Muscle of back (tissue), 13 donors: ENCODE measurements around the gene TSSK3. TPM values are rescaled to one million over a fixed set of nuclear protein-coding genes. Genes with fewer than 3 reads are reported as not detected.

Experiments
- DNase-seq, 3 donors: peaks; one replicate each; pipeline versions ENCODE4 v3.0.0 to v3.0.0-alpha.2; 2013
- long read RNA-seq, 9 donors: transcript quantifications; one replicate each; lab custom pipeline, GENCODE V29; 2026
- polyA plus RNA-seq, 10 donors: library from polyadenylated mRNA; unstranded; fragments of 120-200 nt; gene quantifications; one replicate each; pipeline ENCODE4 v1.2.1, GENCODE V29; 2013; ENCODE audit not compliant: insufficient read length in 10 of 10

TSSK3 gene, protein sequence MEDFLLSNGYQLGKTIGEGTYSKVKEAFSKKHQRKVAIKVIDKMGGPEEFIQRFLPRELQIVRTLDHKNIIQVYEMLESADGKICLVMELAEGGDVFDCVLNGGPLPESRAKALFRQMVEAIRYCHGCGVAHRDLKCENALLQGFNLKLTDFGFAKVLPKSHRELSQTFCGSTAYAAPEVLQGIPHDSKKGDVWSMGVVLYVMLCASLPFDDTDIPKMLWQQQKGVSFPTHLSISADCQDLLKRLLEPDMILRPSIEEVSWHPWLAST
- 1 to 10 TPM in 6 of 10 donors, under 1 TPM in 4; 0.82 to 5.1 (median 1.8) TPM for polyA plus RNA-seq
- long read RNA-seq, donor 1 = 0 reads
- long read RNA-seq, donor 2 = 0 reads
- long read RNA-seq, donor 3 = 0 reads
- long read RNA-seq, donor 4 = 0 reads
- long read RNA-seq, donor 5 = 0 reads
- long read RNA-seq, donor 6 = 0 reads
- long read RNA-seq, donor 7 = 0 reads
- long read RNA-seq, donor 8 = 0 reads
- long read RNA-seq, donor 9 = 0 reads

DNA sequence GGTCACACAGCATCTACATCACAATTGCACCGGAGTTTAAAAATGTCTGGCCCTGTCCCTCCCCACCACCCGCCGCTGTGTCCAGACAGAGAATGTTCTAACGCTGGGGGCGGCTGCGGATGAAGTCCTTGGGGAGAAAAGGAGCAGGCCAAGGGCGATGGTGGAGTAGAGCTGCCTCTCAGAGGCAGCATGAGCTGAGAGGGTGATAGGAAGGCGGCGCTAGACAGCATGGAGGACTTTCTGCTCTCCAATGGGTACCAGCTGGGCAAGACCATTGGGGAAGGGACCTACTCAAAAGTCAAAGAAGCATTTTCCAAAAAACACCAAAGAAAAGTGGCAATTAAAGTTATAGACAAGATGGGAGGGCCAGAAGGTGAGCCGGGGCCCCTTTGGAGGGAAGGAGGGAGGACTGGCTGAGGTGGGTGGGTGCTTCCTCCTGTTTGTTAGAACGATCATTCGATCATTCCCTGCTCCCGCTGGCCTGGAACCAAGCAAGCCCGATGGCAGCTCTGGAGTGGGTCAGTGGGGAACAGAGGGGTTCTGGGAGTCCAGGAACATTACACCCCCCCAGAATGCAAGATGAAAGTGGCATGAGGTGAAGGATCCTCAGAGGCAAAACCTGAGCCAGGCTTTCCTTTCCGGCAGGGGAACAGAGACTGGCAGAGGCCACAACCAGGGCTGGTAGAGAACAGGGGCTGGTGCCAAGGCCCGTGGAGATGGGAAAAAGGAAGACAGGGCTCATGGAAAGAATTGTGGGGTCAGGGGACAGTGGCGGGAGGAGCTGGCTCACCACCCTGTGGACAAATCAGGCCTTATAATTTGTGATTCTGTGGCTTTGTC is at the start of gene TSSK3, which contains the start of gene FAM229A:
Gene TSSK3 (plus strand): TSS at position 66 of the 840 bp plus-strand sequence. CDS start 163 bp downstream, at position 229.
Gene FAM229A (minus strand): TSS at position 12 of the 840 bp plus-strand sequence. CDS start 394 bp downstream, outside the sequence.
- no peak for DNase-seq

DNA sequence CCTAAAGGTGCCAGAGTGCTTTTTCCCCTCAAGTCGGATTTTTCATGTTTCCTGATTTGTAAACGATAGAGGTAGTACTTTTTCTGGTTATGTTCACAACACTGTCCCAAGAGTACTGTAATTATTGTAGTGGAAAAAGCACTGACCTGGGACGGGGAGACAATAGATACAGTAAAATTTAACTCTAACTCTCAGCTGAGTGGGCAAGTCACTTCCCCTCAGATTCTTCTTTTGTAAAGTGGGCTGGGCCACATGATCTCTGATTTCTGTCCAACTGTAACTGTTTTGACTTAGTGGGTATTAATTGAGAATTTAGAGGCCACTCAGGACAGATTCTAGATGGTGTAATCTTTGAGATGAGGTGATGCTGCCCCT is 45.4 kb upstream of the TSSK3 start:
- no peak for DNase-seq

DNA sequence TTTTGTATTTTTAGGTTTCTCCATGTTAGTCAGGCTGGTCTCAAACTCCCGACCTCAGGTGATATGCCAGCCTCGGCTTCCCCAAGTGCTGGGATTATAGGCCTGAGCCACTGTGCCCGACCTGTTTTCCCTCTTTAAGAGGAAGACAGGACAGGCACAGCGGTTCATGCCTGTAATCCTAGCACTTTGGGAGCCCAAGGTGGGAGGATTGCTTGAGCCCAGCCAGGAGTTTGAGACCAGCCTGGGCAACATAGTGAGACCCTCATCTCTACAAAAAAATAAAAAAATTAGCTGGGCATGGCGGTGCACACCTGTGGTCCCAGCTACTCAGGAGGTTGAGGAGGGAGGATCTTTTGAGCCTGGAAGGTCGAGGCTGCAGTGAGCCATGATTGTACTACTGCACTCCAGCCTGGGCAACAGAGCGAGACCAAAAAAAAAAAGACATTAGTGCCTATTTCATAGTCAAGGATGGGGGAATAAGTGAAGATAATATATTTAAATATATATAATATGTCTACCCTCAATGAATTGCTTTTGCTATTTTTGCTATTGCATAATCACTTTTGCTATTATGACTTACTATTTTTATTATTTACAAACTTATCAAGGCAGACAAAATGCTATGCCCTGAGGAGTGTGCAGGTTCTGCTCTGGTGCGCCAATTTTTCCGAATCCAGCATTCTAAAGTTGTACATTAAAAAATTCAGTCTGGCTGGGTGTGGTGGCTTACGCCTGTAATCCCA is 44.0 kb upstream of the TSSK3 start:
- no peak for DNase-seq

DNA sequence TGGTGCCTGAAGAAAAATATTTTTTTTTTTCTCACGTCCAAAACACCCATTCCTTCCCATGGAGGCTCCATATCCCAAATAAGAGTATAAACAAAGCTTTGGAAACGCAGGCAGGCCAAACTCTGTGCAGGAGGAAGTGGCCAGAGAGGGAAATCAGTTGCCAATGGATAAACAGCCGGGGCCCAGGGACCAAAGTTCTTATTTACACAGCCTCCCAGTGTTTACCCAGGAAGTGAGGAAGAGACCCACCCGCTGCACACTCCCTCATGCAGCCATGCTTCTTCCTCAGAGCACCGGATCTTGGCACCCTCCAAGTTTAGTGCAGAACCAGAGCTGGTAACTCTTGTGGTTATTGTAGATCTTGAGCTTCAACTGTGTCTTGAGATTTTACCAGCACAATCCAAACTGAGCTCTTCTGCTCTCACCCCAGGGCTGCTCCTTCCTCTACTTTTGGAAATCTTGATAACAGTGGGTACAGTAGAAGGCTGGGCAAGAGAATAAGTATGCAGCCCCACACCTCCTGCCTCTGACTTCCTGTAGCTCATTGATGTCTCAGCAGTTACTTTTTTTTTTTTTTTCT is 40.5 kb upstream of the TSSK3 start:
- DNase-seq = no peak

DNA sequence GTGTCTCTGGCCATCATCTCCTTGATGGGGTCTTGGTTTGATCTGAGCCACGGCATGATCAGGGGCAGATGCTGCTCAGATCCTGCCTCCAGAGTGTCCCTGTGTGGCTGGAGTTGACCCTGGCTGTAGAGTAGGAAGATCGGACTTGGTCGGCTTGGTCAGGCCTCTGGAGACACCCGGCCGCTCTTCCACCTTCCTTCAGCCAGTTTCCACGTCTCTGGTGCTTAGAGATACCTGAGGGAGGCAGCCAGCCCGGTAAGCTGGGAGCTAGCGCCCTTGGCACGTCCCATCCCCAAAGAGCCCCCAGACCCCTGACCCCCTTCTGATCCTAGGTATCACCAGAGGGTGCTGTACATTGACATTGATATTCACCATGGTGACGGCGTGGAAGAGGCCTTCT is 35.1 kb upstream of the TSSK3 start:
- DNase-seq = no peak

DNA sequence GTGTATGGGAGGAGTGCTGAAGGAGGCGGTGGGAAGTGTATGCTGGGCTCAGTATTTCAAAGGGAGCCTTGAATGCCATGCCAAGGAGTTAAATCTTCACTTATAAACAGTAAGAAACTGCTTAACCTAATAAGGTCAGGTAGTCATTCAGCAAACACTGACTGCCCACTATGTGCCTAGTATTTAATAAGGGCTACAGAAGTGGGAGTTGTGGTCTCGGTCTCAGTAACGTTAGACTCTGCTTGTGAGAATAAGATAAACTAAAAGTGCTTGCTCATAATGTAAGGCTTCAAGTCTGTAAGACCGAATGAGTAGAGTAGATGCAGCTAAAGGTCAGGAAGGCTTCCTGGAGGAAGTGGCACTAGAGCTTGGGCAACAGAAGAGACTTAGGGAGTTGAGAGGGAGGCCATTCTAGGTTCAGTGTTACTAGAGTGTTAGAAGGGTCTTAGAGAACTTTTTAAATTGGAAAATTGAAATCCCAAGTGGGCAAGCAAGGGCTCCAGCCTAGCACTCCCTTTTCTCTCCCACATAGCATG is 32.3 kb upstream of the TSSK3 start:
- DNase-seq = no peak

DNA sequence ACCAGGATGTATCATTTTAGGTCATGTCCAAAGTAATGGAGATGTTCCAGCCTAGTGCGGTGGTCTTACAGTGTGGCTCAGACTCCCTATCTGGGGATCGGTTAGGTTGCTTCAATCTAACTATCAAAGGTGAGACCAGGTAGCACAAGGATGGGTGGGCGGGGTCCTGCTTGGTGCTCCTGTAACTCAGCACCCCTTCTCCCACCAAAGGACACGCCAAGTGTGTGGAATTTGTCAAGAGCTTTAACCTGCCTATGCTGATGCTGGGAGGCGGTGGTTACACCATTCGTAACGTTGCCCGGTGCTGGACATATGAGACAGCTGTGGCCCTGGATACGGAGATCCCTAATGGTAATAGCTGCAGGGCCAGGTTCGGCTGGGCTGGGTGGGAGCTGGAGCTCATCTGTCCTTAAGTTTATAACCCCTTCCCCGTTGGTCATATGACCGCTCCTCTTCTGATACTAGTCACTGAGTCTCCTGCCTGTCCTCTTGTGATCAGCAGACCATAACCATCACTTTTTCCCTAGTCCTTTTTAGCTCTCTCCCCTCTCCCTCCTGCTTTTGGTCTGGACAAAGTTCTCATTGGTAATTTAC is 31.7 kb upstream of the TSSK3 start:
- no peak for DNase-seq

DNA sequence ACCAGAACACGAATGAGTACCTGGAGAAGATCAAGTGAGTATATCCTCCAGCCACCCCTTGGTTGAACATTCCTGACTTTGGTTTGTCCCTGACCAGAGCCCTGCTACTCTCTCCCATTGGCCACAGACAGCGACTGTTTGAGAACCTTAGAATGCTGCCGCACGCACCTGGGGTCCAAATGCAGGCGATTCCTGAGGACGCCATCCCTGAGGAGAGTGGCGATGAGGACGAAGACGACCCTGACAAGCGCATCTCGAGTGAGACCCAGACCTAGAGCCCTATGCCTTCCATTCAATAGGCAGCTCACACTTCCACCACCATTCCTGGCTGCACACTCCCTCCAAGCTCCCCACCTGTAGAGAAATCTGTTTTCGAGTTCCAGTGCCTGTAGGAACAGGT is 30.8 kb upstream of the TSSK3 start:
- DNase-seq = no peak

DNA sequence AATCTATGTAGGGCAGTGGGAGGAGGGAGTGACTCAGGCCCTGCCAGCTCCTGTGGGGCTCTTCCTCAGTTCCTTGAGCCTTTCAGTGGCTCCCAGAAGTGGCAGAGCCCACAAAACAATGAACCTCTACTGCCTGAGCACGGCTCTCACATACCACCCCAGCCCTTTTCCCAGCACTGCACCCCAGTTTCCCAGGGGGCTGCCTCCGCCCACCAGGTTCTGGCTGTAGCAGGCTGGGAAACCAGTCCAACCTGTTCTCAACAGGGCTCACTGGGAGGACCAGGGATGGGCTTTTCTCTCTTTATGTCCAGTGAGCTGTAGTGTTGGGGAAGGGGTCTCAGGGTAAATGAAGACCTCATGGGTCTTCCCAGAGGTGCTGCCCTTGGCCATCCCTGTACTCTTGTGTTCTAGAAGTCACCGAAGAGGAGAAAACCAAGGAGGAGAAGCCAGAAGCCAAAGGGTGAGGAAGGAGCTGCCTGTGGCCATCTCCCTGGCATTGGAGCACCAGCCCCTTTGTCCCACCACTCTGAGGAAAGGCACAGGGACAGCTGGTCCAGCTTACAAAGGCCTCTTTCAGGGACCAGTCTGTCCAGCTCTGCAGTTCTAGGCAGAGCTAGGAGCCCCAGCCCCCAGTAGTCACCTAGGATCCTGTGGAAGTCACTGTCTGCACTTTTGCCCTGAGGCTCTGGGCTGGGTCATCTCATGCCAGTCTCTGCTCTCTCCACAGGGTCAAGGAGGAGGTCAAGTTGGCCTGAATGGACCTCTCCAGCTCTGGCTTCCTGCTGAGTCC is 29.9 kb upstream of the TSSK3 start:
- no peak for DNase-seq

DNA sequence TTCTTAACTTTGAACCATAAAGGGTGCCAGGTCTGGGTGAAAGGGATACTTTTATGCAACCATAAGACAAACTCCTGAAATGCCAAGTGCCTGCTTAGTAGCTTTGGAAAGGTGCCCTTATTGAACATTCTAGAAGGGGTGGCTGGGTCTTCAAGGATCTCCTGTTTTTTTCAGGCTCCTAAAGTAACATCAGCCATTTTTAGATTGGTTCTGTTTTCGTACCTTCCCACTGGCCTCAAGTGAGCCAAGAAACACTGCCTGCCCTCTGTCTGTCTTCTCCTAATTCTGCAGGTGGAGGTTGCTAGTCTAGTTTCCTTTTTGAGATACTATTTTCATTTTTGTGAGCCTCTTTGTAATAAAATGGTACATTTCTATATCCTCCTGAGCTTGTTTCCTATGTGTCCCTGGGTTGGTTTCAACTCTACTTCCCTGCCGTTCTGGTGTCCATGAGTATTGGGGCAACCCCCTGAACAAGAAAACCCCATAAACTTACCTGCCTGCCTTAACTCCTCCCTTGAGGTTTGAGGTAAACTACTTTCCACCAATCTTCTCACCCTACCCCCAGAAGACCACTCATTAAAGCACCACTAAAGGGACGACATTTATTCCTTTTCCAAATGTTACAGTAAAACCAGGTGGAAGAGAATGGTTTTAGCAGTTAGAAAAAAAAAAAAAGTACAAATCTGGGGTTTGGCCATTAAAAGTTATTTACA is 28.9 kb upstream of the TSSK3 start:
- no peak for DNase-seq

DNA sequence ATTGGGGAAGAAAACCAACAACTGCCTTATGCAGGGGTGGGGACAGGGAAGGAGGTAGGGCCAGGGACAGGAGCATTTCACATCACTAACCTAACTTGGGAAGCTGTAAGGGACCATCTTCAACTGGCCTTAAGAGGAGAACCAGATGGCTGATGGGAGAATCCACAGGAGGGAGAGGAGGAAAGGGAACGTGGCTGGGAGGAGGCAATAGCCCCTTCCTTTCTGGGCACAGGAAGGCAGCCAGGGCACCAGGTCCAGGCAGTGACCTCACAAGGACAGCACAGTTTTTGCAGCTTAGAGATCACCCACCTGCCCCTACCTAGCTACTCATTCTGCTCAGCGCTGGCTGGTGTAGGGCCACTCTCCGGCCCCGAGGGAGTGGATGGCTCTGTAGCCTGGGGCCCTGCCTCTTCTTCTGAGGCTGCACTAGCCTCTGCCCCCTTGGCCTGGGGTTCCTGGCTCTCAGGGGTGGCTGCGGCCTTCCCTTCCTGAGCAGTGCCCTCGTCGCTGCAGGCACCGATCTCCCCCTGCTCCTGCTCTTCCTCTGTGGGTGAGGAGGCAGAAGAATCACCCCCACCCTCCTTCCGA is 28.0 kb upstream of the TSSK3 start:
- DNase-seq = no peak

DNA sequence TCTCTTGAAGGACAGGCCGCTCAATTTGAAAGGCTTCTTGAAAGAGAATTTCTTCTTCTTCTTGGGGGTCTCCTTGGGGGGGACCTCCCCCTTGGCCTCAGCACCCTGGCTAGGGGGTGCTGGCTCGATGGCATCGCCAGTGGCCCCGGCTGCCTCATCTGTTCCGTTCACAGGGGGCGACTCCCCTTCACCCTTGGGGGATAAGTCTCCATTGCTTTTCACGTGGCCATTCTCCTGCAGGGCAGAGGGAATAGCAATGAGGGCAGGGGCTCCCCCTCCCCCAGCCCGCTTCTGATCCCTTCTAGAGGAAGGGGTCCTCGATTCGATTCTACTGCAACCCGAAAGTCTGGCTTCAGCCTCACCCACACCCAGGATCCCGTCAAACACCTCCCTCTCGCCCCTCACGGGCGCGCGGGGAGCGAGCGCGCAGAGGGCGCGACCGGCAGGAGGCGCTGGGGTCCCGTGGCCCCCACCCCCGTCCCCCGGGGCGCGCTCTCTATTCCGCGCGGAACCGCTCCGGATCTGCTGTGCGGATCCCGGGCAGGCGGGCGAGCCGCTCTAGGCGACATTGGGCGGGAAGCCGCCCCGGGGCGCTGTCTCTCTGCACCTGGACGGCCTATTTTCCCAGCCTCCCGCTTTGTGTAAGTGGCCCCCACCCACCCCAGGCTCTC is 27.3 kb upstream of the TSSK3 start:
- DNase-seq = peak in 2 of 3 donors; percentile 41 to 77

DNA sequence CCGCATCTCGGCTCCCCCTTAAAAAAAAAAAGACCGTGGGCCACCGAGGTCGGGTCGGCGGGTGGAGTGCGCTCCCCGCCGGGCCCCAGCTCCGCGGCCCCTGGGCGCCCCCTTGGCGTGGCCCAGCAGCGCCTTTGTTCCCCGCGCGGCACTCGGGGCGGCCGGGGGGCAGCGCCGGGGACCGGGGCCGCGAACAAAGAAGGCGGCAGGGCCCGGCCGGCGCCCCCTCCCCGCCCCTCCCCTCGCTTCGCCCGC is 26.9 kb upstream of the TSSK3 start:
- no peak for DNase-seq

DNA sequence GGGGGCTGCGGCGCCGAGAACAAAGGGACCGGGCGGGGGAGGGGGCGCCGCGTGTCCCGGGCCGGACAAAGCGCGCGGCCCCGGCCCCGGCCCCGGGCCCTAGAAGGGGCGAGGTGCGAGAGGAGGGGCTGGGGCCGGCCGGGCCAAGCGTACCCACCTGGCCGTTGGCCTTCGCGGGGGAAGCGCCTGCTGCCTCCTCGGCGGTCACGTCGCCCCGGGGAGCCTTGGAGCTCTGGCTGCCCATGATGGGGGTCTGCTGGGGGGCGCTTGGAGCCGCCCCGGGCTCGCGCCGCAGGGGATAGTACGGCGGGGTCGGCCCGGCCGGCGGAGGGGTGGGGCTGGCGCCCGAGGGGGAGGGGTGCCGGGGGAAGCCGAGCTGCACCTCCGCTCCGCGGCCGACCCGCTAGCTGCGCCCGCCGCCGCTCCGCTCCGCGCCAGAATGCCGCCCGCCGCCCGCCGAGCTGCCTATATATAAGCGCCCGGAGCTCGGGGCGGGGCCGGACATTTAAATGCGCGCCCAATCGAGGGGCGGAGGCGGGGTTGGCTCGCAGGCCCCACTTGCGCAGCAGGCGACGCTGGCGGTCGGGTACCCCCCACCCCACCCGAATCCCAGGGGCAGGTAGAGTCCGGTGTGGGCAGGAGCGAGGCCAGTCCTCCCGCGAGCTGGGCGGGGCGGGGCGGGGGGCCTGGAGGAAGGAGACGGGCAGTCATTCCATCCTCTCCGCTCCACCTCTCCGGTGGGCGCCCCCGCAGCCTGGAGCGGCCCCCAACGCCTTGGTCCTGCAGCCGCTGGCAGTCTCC is 26.3 kb upstream of the TSSK3 start, which contains the start of gene MARCKSL1:
Gene MARCKSL1 (minus strand): TSS at position 444 of the 801 bp plus-strand sequence. CDS start 200 bp downstream, at position 244.
- DNase-seq = peak; percentile 72 to 92 (median 82)

DNA sequence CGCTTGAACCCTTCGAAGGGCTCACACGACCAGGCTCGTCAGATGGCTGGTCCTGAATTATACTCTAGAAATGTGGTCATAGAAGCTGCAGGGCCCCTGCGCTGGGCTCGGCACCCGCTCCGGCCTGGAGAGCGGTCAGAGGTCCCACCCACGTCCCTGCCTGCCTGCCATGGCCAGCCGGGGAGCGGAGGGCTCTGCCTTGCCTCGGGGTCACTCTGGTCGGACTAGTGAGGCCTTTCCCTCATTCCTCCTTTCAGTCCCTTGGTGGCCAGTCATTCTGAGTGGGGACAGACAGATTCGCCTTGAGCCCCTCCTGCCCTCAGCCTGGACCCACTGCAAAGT is 25.8 kb upstream of the TSSK3 start:
- no peak for DNase-seq

DNA sequence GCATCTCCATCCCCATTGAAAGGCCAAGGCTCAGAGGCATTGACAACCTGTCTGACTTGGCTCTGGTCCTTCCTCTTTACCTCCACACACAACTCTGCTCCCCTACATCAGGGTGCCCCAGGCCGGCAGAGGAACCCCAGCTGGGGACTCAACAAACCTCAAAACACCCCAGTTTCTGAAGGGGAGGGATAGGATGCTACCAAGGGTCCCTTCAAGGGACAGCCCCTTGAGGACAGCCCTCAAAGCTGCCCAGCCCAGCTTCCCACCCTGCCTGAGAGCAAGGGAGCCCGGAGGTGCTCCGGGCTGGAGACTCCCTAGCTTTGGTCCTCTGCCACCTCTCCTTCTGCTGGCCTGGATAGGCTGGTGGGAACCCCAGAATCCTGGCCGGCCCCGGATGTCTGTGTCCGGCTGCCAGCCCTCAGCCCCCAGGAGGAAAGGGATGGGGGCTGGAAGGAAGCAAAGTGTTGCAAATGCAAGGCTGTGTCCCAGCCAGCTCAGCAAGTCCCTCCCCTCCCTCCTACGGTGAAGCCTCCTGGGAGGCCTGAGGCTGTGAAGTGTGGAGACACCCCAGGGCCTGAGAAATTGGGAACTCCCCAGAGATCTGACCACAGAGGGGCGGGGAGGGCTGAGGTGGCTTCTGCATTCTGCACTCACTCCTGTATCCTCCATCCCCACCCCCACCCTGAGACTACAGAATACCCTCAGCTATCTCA is 25.2 kb upstream of the TSSK3 start:
- no peak for DNase-seq
